HG03159 (cell line): ENCODE data around the gene RNF208.
A peak's percentile ranks its signal among the peaks of the same experiment; 100 is the strongest.

Source experiments
- ATAC-seq: cut with Tn5 transposase; IDR thresholded peaks from one replicate; pipeline ENCODE4 v1.9.1; 2021; ENCODE audit warnings: mild to moderate bottlenecking, moderate library complexity; ENCODE audit not compliant: unreplicated experiment

RNF208 gene

GRCh38 chr9:137228506-137228967, 6.5 kb upstream of the RNF208 start:
- ATAC-seq, result no peak

- no peak for ATAC-seq
Measured at GRCh38 chr9:137227853-137228505, 5.9 kb upstream of the RNF208 start.

- ATAC-seq, result no peak
Measured at GRCh38 chr9:137227054-137227852, 5.2 kb upstream of the RNF208 start, which contains the start of gene RNF224. RNF224 (plus strand) TSS chr9:137227502; CDS start chr9:137228336, 834 bp downstream.

- no peak for ATAC-seq
Measured at GRCh38 chr9:137226338-137227053, 4.5 kb upstream of the RNF208 start.

- no peak for ATAC-seq
Measured at GRCh38 chr9:137225699-137226331, 3.8 kb upstream of the RNF208 start.

- no peak for ATAC-seq
Measured at GRCh38 chr9:137224830-137225694, 3.0 kb upstream of the RNF208 start, which contains the start of gene CYSRT1. CYSRT1 (plus strand) TSS chr9:137225174; CDS start chr9:137225622, 448 bp downstream.

GRCh38 chr9:137223078-137223970, 1.3 kb upstream of the RNF208 start:
- peak; percentile 72 for ATAC-seq

- no peak for ATAC-seq
Measured at GRCh38 chr9:137221506-137222111, 431 bp downstream of the RNF208 start.

GRCh38 chr9:137221095-137221505, 940 bp downstream of the RNF208 start:
- no peak for ATAC-seq

- no peak for ATAC-seq
Measured at GRCh38 chr9:137220317-137221094, 1.5 kb downstream of the RNF208 start.

GRCh38 chr9:137219757-137220316, 2.2 kb downstream of the RNF208 start:
- ATAC-seq, result no peak

GRCh38 chr9:137218754-137219271, 3.2 kb downstream of the RNF208 start:
- no peak for ATAC-seq

GRCh38 chr9:137218212-137218753, 3.8 kb downstream of the RNF208 start:
- ATAC-seq, result no peak

GRCh38 chr9:137217276-137218211, 4.5 kb downstream of the RNF208 start:
- ATAC-seq, result no peak

GRCh38 chr9:137216188-137216965, 5.7 kb downstream of the RNF208 start:
- ATAC-seq, result no peak
